HepG2 (cell line): Measurements from ENCODE around the gene DEFB131B.

ENCODE experiments used
- NCOR1 ChIP-seq: fragments of 200-600 bp; sonication (generic); IDR thresholded peaks from 2 replicates; pipeline ENCODE4 v1.7.0; 2017; ENCODE audit warnings: antibody characterized with exemption, low read length, borderline replicate concordance
- POLR2AphosphoS5 ChIP-seq: IDR thresholded peaks from 2 replicates; pipeline ENCODE4 v1.6.1; 2012; ENCODE audit warnings: low read depth, low read length

DNA sequence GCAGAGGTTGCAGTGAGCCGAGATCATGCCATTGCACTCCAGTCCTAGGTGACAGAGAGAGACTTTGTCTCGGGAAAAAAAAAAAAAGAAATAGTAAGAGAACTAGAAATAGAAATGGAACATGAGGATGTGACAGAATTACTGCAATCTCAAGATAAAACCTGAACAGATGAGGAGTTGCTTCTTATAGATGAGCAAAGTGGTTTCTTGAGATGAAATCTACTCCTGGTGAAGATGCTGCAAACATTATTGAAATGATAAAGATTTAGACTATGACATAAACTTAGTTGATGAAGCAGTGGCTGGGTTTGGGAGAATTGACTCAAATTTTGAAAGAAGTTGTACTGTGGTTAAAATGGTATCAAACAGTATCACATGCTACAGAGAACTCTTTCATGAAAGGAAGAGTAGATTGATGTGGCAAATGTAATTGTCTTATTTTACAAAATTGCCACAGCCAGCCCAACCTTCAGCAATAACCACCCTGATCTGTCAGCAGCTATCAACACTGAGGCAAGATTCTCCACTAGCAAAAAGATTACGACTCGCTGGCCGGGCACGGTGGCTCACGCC, 36.5 kb downstream of the DEFB131B start:
- TF ChIP-seq POLR2AphosphoS5, result no peak
- TF ChIP-seq NCOR1, result no peak
